ENCODE results near the gene CNTNAP2. TPM values are rescaled to one million over a fixed set of nuclear protein-coding genes. Genes with fewer than 3 reads are reported as not detected.
"Not testable (repeated sequence)": the region's sequence is repeated elsewhere in the genome, so short reads cannot be mapped to it uniquely, and the experiment has no call there.

Gene CNTNAP2
- total RNA-seq, 2 experiments from 2014 or later, result not detected

- Histone ChIP-seq H3K36me3 (ENCODE audit: insufficient read depth, low read length) (no peaks in the 10 kb centered on the region), H3K27ac (ENCODE audit: low read depth in 1 of 2, low read length in 2 of 2) (no peak overlapping the region), H3K9me3 (ENCODE audit: control insufficient read depth in 1 of 2, insufficient read depth in 1 of 2, low read length in 2 of 2) (peaks cover 0 to 16% of the 10 kb centered on the region in 2 experiments), H3K27me3 (ENCODE audit: control insufficient read depth in 1 of 2, insufficient read depth in 2 of 2, low read length in 2 of 2) (no peaks in the 10 kb centered on the region), H3K4me3 (ENCODE audit: low read length) (no peak overlapping the region), H3K4me1 (ENCODE audit: insufficient read depth, low read length) (no peaks in the 10 kb centered on the region)
- no peak for DNase-seq
- H3K4me3 Mint-ChIP-seq, result no peak overlapping the region
- H3K9me3 Mint-ChIP-seq, result no peaks in the 10 kb centered on the region
- ChIA-PET CTCF (no interaction called here), POLR2A (no interaction called here)
- no peaks in the 10 kb centered on the region for H3K4me1 Mint-ChIP-seq (ENCODE audit: low read depth)
- H3K27ac Mint-ChIP-seq, result no peak overlapping the region
- intact Hi-C loops (cut with DNase I, micrococcal nuclease), result no loop called here
- TF ChIP-seq, protein P1, sequence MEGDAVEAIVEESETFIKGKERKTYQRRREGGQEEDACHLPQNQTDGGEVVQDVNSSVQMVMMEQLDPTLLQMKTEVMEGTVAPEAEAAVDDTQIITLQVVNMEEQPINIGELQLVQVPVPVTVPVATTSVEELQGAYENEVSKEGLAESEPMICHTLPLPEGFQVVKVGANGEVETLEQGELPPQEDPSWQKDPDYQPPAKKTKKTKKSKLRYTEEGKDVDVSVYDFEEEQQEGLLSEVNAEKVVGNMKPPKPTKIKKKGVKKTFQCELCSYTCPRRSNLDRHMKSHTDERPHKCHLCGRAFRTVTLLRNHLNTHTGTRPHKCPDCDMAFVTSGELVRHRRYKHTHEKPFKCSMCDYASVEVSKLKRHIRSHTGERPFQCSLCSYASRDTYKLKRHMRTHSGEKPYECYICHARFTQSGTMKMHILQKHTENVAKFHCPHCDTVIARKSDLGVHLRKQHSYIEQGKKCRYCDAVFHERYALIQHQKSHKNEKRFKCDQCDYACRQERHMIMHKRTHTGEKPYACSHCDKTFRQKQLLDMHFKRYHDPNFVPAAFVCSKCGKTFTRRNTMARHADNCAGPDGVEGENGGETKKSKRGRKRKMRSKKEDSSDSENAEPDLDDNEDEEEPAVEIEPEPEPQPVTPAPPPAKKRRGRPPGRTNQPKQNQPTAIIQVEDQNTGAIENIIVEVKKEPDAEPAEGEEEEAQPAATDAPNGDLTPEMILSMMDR (IDR thresholded peaks at IDR 0.05), result no peak
- no peaks in the 10 kb centered on the region for H3K36me3 Mint-ChIP-seq (ENCODE audit: low read depth)
- no peak for ATAC-seq (ENCODE audit: poor library complexity)
- no peaks in the 10 kb centered on the region for H3K27me3 Mint-ChIP-seq
These were observed 2328.9 kb downstream of the CNTNAP2 start for GRCh38 chr7:148445260-148446044.

DNA sequence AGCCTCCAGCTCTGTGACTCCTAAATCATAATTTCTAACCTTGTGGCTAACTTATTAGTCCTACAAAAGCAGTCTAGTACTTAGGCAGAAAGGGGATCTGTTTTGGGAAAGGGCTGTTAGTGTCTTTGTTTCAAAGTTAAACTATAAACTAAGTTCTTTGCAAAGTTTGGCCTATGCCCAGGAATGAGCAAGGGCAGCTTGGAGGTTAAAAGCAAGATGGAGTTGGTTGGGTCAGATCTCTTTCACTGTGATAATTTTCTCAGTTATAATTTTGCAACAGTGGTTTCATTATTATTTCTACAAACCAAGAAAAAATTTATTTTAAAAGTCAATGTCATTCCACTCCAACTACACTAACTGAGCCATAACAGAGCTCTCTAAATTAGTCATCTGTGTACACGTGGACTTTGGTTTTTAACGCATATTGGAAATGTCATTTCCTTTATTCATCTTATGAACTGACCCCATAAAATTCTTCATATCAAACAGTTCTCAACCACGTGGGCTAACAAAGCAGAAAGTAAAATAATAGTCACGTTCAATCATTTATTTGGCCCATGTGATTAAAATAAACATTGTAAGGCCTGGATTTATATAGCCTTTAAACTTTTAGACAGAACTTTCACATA, 2330.7 kb downstream of the CNTNAP2 start:
- intact Hi-C loops (cut with DNase I, micrococcal nuclease), result no loop called here
- TF ChIP-seq, protein P1 (IDR thresholded peaks at IDR 0.05), result no peak

GRCh38 chr7:148451526-148451925, 2334.9 kb downstream of the CNTNAP2 start:
- H3K4me1 Mint-ChIP-seq (ENCODE audit: low read depth); DNase-seq; H3K36me3 ChIP-seq (ENCODE audit: insufficient read depth, low read length); H3K27me3 ChIP-seq (ENCODE audit: control insufficient read depth in 1 of 2, insufficient read depth in 2 of 2, low read length in 2 of 2); H3K27ac Mint-ChIP-seq; CTCF ChIA-PET; H3K4me3 Mint-ChIP-seq; H3K27ac ChIP-seq (ENCODE audit: low read depth in 1 of 2, low read length in 2 of 2); intact Hi-C loops (cut with DNase I, micrococcal nuclease); H3K4me3 ChIP-seq (ENCODE audit: low read length); H3K4me1 ChIP-seq (ENCODE audit: insufficient read depth, low read length); H3K9me3 ChIP-seq (ENCODE audit: control insufficient read depth in 1 of 2, insufficient read depth in 1 of 2, low read length in 2 of 2); H3K36me3 Mint-ChIP-seq (ENCODE audit: low read depth); H3K9me3 Mint-ChIP-seq; ATAC-seq (ENCODE audit: poor library complexity); POLR2A ChIA-PET: not testable (repeated sequence)
- peaks cover 10% of the 10 kb centered on the region for H3K27me3 Mint-ChIP-seq

More for the DNA sequence above, 2330.7 kb downstream of the CNTNAP2 start:
- Mint-ChIP-seq H3K27me3 (peaks cover 2% of the 10 kb centered on the region), H3K4me3 (no peak overlapping the region), H3K36me3 (ENCODE audit: low read depth) (no peaks in the 10 kb centered on the region), H3K4me1 (ENCODE audit: low read depth) (no peaks in the 10 kb centered on the region), H3K9me3 (no peaks in the 10 kb centered on the region), H3K27ac (no peak overlapping the region)
- POLR2A ChIA-PET, result no interaction called here
- Histone ChIP-seq H3K27me3 (ENCODE audit: control insufficient read depth in 1 of 2, insufficient read depth in 2 of 2, low read length in 2 of 2) (no peaks in the 10 kb centered on the region), H3K9me3 (ENCODE audit: control insufficient read depth in 1 of 2, insufficient read depth in 1 of 2, low read length in 2 of 2) (peaks cover 0 to 16% of the 10 kb centered on the region in 2 experiments), H3K4me1 (ENCODE audit: insufficient read depth, low read length) (no peaks in the 10 kb centered on the region), H3K4me3 (ENCODE audit: low read length) (no peak overlapping the region), H3K27ac (ENCODE audit: low read depth in 1 of 2, low read length in 2 of 2) (no peak overlapping the region), H3K36me3 (ENCODE audit: insufficient read depth, low read length) (no peaks in the 10 kb centered on the region)
- CTCF ChIA-PET, result interaction anchor here (0.9 kb wide), 1 partner anchor 11 kb away, joined by 3 read pairs; no protein-coding TSS in a partner anchor
- DNase-seq (no peak), ATAC-seq (ENCODE audit: poor library complexity) (no peak)

All from CD4-positive, alpha-beta T cell (primary cell).